Neural crest cell (in vitro differentiated cells): ENCODE data around the gene PRKD2. TPM values are rescaled to one million over a fixed set of nuclear protein-coding genes. Genes with fewer than 3 reads are reported as not detected.

Source experiments
- DNase-seq: peaks from one replicate; pipeline ENCODE4 v3.0.0; 2021; ENCODE audit warnings: low read depth, mixed read lengths, low spot score
- H3K27ac Mint-ChIP-seq: one replicate; pipeline ENCODE4 v1.8.0; 2021; ENCODE audit warnings: mild to moderate bottlenecking, mixed read lengths; ENCODE audit not compliant: unreplicated experiment
- H3K27me3 Mint-ChIP-seq: 2 replicates; pipeline ENCODE4 v1.8.0; 2021; ENCODE audit warnings: low read depth, mild to moderate bottlenecking, mixed read lengths
- H3K36me3 Mint-ChIP-seq: 2 replicates; pipeline ENCODE4 v1.8.0; 2021; ENCODE audit warnings: low read depth, mild to moderate bottlenecking, mixed read lengths
- H3K4me1 Mint-ChIP-seq: 2 replicates; pipeline ENCODE4 v1.8.0; 2021; ENCODE audit warnings: mixed read lengths
- H3K4me3 Mint-ChIP-seq: one replicate; pipeline ENCODE4 v1.8.0; 2021; ENCODE audit warnings: mild to moderate bottlenecking, mixed read lengths
- H3K9me3 Mint-ChIP-seq: 2 replicates; pipeline ENCODE4 v1.8.0; 2021; ENCODE audit warnings: mixed read lengths
- CTCF ChIP-seq: fragments of 200-600 bp; sonication (generic); conservative IDR thresholded peaks from 2 replicates; pipeline ENCODE4 v1.5.0; 2021; ENCODE audit warnings: antibody characterized with exemption, mild to moderate bottlenecking
- total RNA-seq: library from RNA; stranded (reverse); gene quantifications from 2 replicates; pipeline ENCODE4 v1.2.1, GENCODE V29; 2021

The PRKD2 gene
- total RNA-seq, 1 donor from 2014 or later: 55.5 TPM

DNA sequence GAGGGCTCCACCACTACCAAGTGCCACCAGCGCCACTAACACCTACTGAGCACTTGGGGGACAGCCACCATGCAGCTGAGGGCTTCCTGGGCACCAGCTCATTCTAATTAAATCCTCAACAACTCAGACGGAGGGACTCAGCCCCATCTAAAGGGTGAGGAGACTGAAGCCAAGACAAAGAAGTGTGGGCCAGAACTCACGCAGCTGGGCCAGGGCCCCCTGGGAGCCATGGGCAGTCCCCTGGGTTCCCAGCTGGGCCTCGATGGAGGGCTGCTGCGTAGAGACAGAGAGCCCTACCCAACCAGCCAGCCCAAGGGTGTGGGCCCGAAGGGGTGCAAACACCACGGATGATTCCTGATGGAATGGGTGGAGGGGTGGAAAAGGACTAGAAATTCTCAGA lies 12.8 kb upstream of the PRKD2 start:
- no peaks in the 10 kb centered on the region for H3K9me3 Mint-ChIP-seq
- H3K36me3 Mint-ChIP-seq: peaks cover 8% of the 10 kb centered on the region
- H3K27me3 Mint-ChIP-seq: no peaks in the 10 kb centered on the region
- DNase-seq: no peak
- H3K4me3 Mint-ChIP-seq: no peak overlapping the region
- H3K27ac Mint-ChIP-seq: peak overlapping the region; percentile 19
- no peak for TF ChIP-seq CTCF
- H3K4me1 Mint-ChIP-seq: peaks cover 7% of the 10 kb centered on the region

DNA sequence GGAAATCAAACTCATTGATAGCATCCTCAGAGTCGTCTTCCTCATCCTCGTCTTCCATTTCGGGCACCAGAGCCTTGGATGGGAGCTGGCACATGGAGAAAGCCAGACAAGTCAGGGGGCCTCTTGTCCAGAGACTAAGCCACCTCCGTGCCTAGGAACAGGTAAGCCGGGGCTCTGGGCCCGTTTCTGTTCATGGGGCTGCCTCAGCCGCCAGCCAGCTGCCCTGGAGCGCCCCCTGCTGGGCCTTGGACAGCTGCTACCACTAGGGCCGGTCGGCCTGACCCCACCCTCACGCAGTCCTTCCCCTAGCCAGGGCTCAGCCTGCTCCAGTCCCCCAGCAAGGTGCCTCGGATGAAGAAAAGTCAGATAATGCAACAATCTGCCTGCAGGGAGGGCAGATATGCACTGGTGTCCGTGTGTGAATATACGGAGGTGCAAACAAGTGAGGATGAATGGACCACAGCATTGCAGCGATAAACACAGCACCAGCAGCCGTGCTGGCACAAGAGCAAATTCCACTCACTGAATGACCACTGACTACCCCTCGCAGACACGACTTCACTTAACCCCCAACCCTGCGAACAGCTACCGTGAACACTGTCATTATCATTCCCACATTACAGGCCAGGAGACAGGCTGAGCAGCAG lies 11.9 kb upstream of the PRKD2 start:
- peak; percentile 65 for DNase-seq
- Mint-ChIP-seq H3K4me3 (peak overlapping the region; percentile 53), H3K36me3 (peaks cover 8% of the 10 kb centered on the region), H3K27me3 (no peaks in the 10 kb centered on the region), H3K4me1 (peaks cover 7% of the 10 kb centered on the region), H3K27ac (peak overlapping the region; percentile 88), H3K9me3 (no peaks in the 10 kb centered on the region)
- TF ChIP-seq CTCF: peak; percentile 92

DNA sequence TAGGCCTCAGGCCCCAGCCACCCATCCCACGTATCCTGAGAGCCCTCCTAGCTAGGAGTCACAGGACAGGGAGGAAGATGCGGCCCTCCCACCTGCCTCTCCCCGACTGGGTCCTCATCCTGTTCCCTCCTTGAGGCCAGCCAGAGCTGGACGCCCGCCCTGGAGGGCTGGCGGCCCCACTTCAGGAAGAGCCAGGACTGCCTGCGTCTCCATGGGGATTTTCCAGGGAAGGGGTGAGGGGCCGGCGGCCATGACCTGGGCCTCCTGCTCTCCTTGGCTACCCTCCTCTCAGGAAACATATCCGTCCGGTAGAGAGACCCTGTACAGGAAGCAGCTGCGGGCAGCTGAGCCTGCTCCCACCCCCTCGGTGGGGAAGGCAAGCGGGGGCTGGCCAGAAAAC lies 11.3 kb upstream of the PRKD2 start:
- no peak for DNase-seq
- Mint-ChIP-seq H3K9me3 (no peaks in the 10 kb centered on the region), H3K4me1 (peaks cover 7% of the 10 kb centered on the region), H3K4me3 (peak overlapping the region; percentile 53), H3K27ac (no peak overlapping the region), H3K27me3 (no peaks in the 10 kb centered on the region), H3K36me3 (peaks cover 8% of the 10 kb centered on the region)
- TF ChIP-seq CTCF: no peak

- no peak for DNase-seq
- Mint-ChIP-seq H3K4me1 (peaks cover 7% of the 10 kb centered on the region), H3K9me3 (no peaks in the 10 kb centered on the region), H3K4me3 (no peak overlapping the region), H3K27ac (no peak overlapping the region), H3K36me3 (peaks cover 8% of the 10 kb centered on the region), H3K27me3 (no peaks in the 10 kb centered on the region)
- no peak for TF ChIP-seq CTCF
Measured at GRCh38 chr19:46727757-46728156, 10.8 kb upstream of the PRKD2 start.

DNA sequence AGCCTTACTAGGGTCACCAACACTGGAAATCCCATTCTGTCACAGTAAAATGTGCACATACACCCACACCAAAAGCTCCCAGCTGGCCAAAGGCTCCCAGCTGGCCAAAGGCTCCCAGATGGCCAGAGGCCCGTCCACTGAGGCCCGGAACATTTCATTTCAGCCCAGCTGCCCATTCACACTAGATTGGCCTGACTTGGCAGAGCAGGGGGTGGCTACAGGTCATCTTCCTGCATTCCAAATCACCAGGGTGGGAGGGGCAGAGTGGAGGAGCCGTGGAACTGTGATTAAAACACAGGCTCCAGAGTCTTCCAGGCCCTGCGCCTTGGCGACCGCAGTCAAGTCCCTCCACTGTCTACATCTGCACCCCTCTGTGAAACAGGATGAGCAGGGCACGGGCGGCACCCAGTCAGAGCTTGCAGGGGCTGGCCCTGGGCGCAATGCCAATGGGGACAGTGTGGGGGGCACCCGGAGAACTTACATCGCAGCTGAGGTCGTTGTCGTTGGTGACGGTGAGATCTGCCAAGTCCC lies 10.1 kb upstream of the PRKD2 start:
- no peaks in the 10 kb centered on the region for H3K27me3 Mint-ChIP-seq
- peaks cover 7% of the 10 kb centered on the region for H3K4me1 Mint-ChIP-seq
- no peak for TF ChIP-seq CTCF
- no peak overlapping the region for H3K27ac Mint-ChIP-seq
- no peaks in the 10 kb centered on the region for H3K9me3 Mint-ChIP-seq
- peaks cover 10% of the 10 kb centered on the region for H3K36me3 Mint-ChIP-seq
- no peak overlapping the region for H3K4me3 Mint-ChIP-seq
- DNase-seq: no peak
